ENCODE measurements around the gene CD3G.

DNA sequence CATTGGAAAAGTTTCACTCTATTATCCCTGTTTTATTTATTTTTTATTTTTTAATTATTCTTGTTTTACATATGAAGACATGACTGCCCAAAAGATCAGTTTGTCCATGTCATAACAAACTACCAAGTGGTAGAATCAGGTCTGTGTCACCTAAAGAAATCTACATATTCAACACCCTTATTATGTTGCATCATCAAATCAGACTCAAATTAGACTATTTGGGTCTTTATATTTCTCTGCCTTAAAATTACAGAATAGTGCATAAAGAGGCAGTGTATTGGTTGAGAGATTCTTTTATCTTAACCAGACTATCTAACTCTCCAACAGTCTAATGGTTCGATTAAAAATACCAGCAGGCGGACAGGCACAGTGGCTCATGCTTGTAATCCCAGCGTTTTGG is 38.8 kb downstream of the CD3G start:
- TF ChIP-seq, protein P1, sequence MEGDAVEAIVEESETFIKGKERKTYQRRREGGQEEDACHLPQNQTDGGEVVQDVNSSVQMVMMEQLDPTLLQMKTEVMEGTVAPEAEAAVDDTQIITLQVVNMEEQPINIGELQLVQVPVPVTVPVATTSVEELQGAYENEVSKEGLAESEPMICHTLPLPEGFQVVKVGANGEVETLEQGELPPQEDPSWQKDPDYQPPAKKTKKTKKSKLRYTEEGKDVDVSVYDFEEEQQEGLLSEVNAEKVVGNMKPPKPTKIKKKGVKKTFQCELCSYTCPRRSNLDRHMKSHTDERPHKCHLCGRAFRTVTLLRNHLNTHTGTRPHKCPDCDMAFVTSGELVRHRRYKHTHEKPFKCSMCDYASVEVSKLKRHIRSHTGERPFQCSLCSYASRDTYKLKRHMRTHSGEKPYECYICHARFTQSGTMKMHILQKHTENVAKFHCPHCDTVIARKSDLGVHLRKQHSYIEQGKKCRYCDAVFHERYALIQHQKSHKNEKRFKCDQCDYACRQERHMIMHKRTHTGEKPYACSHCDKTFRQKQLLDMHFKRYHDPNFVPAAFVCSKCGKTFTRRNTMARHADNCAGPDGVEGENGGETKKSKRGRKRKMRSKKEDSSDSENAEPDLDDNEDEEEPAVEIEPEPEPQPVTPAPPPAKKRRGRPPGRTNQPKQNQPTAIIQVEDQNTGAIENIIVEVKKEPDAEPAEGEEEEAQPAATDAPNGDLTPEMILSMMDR (IDR thresholded peaks at IDR 0.05): no peak
- TF ChIP-seq POLR2A (IDR thresholded peaks at IDR 0.05): no peak

All from lower leg skin (tissue), 3 donors.